Measurements from ENCODE around the gene OOEP.
"Not testable (repeated sequence)": the region's sequence is repeated elsewhere in the genome, so short reads cannot be mapped to it uniquely, and the experiment has no call there.

Gene OOEP

DNA sequence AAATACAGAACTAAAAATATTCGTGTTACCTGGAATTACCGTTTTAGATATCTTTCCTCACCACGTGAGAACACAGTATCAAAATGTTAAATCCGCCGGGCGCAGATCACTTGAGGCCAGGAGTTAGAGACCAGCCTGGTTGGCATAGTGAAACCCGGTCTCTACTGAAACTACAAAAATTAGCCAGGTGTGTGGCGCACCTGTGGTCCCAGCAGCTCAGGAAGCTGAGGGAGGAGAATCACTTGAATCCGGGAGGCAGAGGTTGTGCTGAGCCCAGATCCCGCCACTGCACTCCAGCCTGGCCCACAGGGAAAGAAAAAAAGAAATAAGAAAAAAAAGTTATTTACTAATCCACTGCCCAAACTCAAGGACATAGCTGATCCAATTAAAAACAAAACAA, 20.2 kb upstream of the OOEP start:
- Histone ChIP-seq H3K27me3 (ENCODE audit: control insufficient read depth in 2 of 2, insufficient read depth in 2 of 2, low read length in 2 of 2) (no peaks in the 10 kb centered on the region), H3K9ac (ENCODE audit: low read depth in 1 of 2, low read length in 2 of 2) (no peak overlapping the region), H3K27ac (ENCODE audit: low read depth in 2 of 2, low read length in 2 of 2) (no peak overlapping the region), H3K4me1 (ENCODE audit: control insufficient read depth in 2 of 2, insufficient read depth in 2 of 2, low read length in 2 of 2) (no peaks in the 10 kb centered on the region), H3K9me3 (ENCODE audit: control insufficient read depth in 2 of 2, low read length in 2 of 2) (no peaks in the 10 kb centered on the region), H3K4me3 (ENCODE audit: low read length in 2 of 2) (no peak overlapping the region), H3K36me3 (ENCODE audit: control insufficient read depth in 2 of 2, insufficient read depth in 2 of 2, low read length in 2 of 2) (no peaks in the 10 kb centered on the region)

GRCh38 chr6:73388800-73389512, 19.3 kb upstream of the OOEP start:
- H3K9ac ChIP-seq (ENCODE audit: low read depth in 1 of 2, low read length in 2 of 2), result peak overlapping the region; percentile 62 to 66
- no peaks in the 10 kb centered on the region for H3K27me3 ChIP-seq (ENCODE audit: control insufficient read depth in 2 of 2, insufficient read depth in 2 of 2, low read length in 2 of 2)
- no peaks in the 10 kb centered on the region for H3K36me3 ChIP-seq (ENCODE audit: control insufficient read depth in 2 of 2, insufficient read depth in 2 of 2, low read length in 2 of 2)
- peak overlapping the region in 1 of 2 donors; percentile 27 for H3K27ac ChIP-seq (ENCODE audit: low read depth in 2 of 2, low read length in 2 of 2)
- H3K4me1 ChIP-seq (ENCODE audit: control insufficient read depth in 2 of 2, insufficient read depth in 2 of 2, low read length in 2 of 2), result no peaks in the 10 kb centered on the region
- H3K9me3 ChIP-seq (ENCODE audit: control insufficient read depth in 2 of 2, low read length in 2 of 2), result no peaks in the 10 kb centered on the region
- peak overlapping the region; percentile 76 to 82 for H3K4me3 ChIP-seq (ENCODE audit: low read length in 2 of 2)

GRCh38 chr6:73388433-73388799, 18.7 kb upstream of the OOEP start:
- H3K4me3 ChIP-seq (ENCODE audit: low read length in 2 of 2), result peak overlapping the region; percentile 76 to 82
- no peaks in the 10 kb centered on the region for H3K36me3 ChIP-seq (ENCODE audit: control insufficient read depth in 2 of 2, insufficient read depth in 2 of 2, low read length in 2 of 2)
- H3K4me1 ChIP-seq (ENCODE audit: control insufficient read depth in 2 of 2, insufficient read depth in 2 of 2, low read length in 2 of 2), result no peaks in the 10 kb centered on the region
- no peaks in the 10 kb centered on the region for H3K27me3 ChIP-seq (ENCODE audit: control insufficient read depth in 2 of 2, insufficient read depth in 2 of 2, low read length in 2 of 2)
- peak overlapping the region; percentile 62 to 66 for H3K9ac ChIP-seq (ENCODE audit: low read depth in 1 of 2, low read length in 2 of 2)
- no peak overlapping the region for H3K27ac ChIP-seq (ENCODE audit: low read depth in 2 of 2, low read length in 2 of 2)
- no peaks in the 10 kb centered on the region for H3K9me3 ChIP-seq (ENCODE audit: control insufficient read depth in 2 of 2, low read length in 2 of 2)

DNA sequence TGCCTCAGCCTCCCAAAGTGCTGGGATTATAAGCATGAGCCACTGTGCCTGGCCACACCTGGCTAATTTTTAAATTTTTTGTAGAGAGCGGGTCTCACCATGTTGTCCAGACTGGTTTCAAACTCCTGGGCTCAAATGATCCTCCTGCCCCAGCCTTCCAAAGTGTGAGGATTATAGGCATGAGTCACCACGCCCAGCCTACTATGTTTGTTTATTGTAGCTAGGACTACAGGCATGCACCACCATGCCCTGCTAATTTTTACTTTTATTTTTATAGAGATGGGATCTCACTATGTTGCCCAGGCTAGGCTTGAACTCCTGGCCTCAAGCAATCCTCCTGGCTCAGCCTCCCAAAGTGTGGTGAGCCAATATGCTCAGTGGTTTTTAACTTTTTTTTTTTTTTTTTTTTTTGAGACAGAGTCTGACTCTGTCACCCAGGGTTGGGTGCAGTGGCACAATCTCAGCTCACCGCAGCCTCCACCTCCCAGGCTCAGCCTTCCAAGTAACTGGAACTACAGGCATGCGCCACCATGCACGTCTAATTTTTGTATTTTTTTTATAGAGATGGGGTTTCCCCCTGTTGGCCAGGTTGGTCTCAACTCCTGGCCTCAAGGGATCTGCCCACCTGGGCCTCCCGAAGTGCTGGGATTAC, 12.9 kb upstream of the OOEP start:
- no peaks in the 10 kb centered on the region for H3K36me3 ChIP-seq (ENCODE audit: control insufficient read depth in 2 of 2, insufficient read depth in 2 of 2, low read length in 2 of 2)
- H3K4me3 ChIP-seq (ENCODE audit: low read length in 2 of 2), result no peak overlapping the region

GRCh38 chr6:73381531-73381930, 11.8 kb upstream of the OOEP start:
- H3K9me3 ChIP-seq (ENCODE audit: control insufficient read depth in 2 of 2, low read length in 2 of 2); H3K9ac ChIP-seq (ENCODE audit: low read depth in 1 of 2, low read length in 2 of 2); H3K4me1 ChIP-seq (ENCODE audit: control insufficient read depth in 2 of 2, insufficient read depth in 2 of 2, low read length in 2 of 2); H3K4me3 ChIP-seq (ENCODE audit: low read length in 2 of 2); H3K36me3 ChIP-seq (ENCODE audit: control insufficient read depth in 2 of 2, insufficient read depth in 2 of 2, low read length in 2 of 2); H3K27me3 ChIP-seq (ENCODE audit: control insufficient read depth in 2 of 2, insufficient read depth in 2 of 2, low read length in 2 of 2); H3K27ac ChIP-seq (ENCODE audit: low read depth in 2 of 2, low read length in 2 of 2): not testable (repeated sequence)

More for the DNA sequence above, 12.9 kb upstream of the OOEP start:
- Histone ChIP-seq H3K9me3 (ENCODE audit: control insufficient read depth in 2 of 2, low read length in 2 of 2) (no peaks in the 10 kb centered on the region), H3K4me1 (ENCODE audit: control insufficient read depth in 2 of 2, insufficient read depth in 2 of 2, low read length in 2 of 2) (no peaks in the 10 kb centered on the region), H3K27me3 (ENCODE audit: control insufficient read depth in 2 of 2, insufficient read depth in 2 of 2, low read length in 2 of 2) (no peaks in the 10 kb centered on the region), H3K27ac (ENCODE audit: low read depth in 2 of 2, low read length in 2 of 2) (no peak overlapping the region), H3K9ac (ENCODE audit: low read depth in 1 of 2, low read length in 2 of 2) (no peak overlapping the region)

- H3K36me3 ChIP-seq (ENCODE audit: control insufficient read depth in 2 of 2, insufficient read depth in 2 of 2, low read length in 2 of 2), result no peaks in the 10 kb centered on the region
- no peak overlapping the region for H3K9ac ChIP-seq (ENCODE audit: low read depth in 1 of 2, low read length in 2 of 2)
- H3K27me3 ChIP-seq (ENCODE audit: control insufficient read depth in 2 of 2, insufficient read depth in 2 of 2, low read length in 2 of 2), result no peaks in the 10 kb centered on the region
- H3K27ac ChIP-seq (ENCODE audit: low read depth in 2 of 2, low read length in 2 of 2), result no peak overlapping the region
- H3K9me3 ChIP-seq (ENCODE audit: control insufficient read depth in 2 of 2, low read length in 2 of 2), result peaks cover 0 to 3% of the 10 kb centered on the region in 2 donors
- H3K4me1 ChIP-seq (ENCODE audit: control insufficient read depth in 2 of 2, insufficient read depth in 2 of 2, low read length in 2 of 2), result no peaks in the 10 kb centered on the region
- H3K4me3 ChIP-seq (ENCODE audit: low read length in 2 of 2), result no peak overlapping the region
Observed at GRCh38 chr6:73377225-73377624, 7.5 kb upstream of the OOEP start.

- Histone ChIP-seq H3K4me1 (ENCODE audit: control insufficient read depth in 2 of 2, insufficient read depth in 2 of 2, low read length in 2 of 2) (no peaks in the 10 kb centered on the region), H3K9ac (ENCODE audit: low read depth in 1 of 2, low read length in 2 of 2) (no peak overlapping the region), H3K27me3 (ENCODE audit: control insufficient read depth in 2 of 2, insufficient read depth in 2 of 2, low read length in 2 of 2) (no peaks in the 10 kb centered on the region), H3K4me3 (ENCODE audit: low read length in 2 of 2) (no peak overlapping the region), H3K27ac (ENCODE audit: low read depth in 2 of 2, low read length in 2 of 2) (no peak overlapping the region), H3K36me3 (ENCODE audit: control insufficient read depth in 2 of 2, insufficient read depth in 2 of 2, low read length in 2 of 2) (no peaks in the 10 kb centered on the region), H3K9me3 (ENCODE audit: control insufficient read depth in 2 of 2, low read length in 2 of 2) (peaks cover 0 to 5% of the 10 kb centered on the region in 2 donors)
Observed at GRCh38 chr6:73375216-73375615, 5.5 kb upstream of the OOEP start.

GRCh38 chr6:73372516-73372915, 2.8 kb upstream of the OOEP start:
- Histone ChIP-seq H3K36me3 (ENCODE audit: control insufficient read depth in 2 of 2, insufficient read depth in 2 of 2, low read length in 2 of 2) (no peaks in the 10 kb centered on the region), H3K4me1 (ENCODE audit: control insufficient read depth in 2 of 2, insufficient read depth in 2 of 2, low read length in 2 of 2) (no peaks in the 10 kb centered on the region), H3K9ac (ENCODE audit: low read depth in 1 of 2, low read length in 2 of 2) (no peak overlapping the region), H3K9me3 (ENCODE audit: control insufficient read depth in 2 of 2, low read length in 2 of 2) (peaks cover 0 to 5% of the 10 kb centered on the region in 2 donors), H3K27ac (ENCODE audit: low read depth in 2 of 2, low read length in 2 of 2) (no peak overlapping the region), H3K4me3 (ENCODE audit: low read length in 2 of 2) (no peak overlapping the region), H3K27me3 (ENCODE audit: control insufficient read depth in 2 of 2, insufficient read depth in 2 of 2, low read length in 2 of 2) (no peaks in the 10 kb centered on the region)

- Histone ChIP-seq H3K9me3 (ENCODE audit: control insufficient read depth in 2 of 2, low read length in 2 of 2) (peaks cover 0 to 5% of the 10 kb centered on the region in 2 donors), H3K4me3 (ENCODE audit: low read length in 2 of 2) (no peak overlapping the region), H3K27ac (ENCODE audit: low read depth in 2 of 2, low read length in 2 of 2) (no peak overlapping the region), H3K9ac (ENCODE audit: low read depth in 1 of 2, low read length in 2 of 2) (no peak overlapping the region), H3K4me1 (ENCODE audit: control insufficient read depth in 2 of 2, insufficient read depth in 2 of 2, low read length in 2 of 2) (no peaks in the 10 kb centered on the region), H3K36me3 (ENCODE audit: control insufficient read depth in 2 of 2, insufficient read depth in 2 of 2, low read length in 2 of 2) (no peaks in the 10 kb centered on the region), H3K27me3 (ENCODE audit: control insufficient read depth in 2 of 2, insufficient read depth in 2 of 2, low read length in 2 of 2) (no peaks in the 10 kb centered on the region)
Observed at GRCh38 chr6:73371984-73372383, 2.3 kb upstream of the OOEP start.

GRCh38 chr6:73369157-73369556, 540 bp downstream of the OOEP start:
- H3K27ac ChIP-seq (ENCODE audit: low read depth in 2 of 2, low read length in 2 of 2), result no peak overlapping the region
- H3K4me1 ChIP-seq (ENCODE audit: control insufficient read depth in 2 of 2, insufficient read depth in 2 of 2, low read length in 2 of 2), result no peaks in the 10 kb centered on the region
- no peak overlapping the region for H3K4me3 ChIP-seq (ENCODE audit: low read length in 2 of 2)
- H3K27me3 ChIP-seq (ENCODE audit: control insufficient read depth in 2 of 2, insufficient read depth in 2 of 2, low read length in 2 of 2), result no peaks in the 10 kb centered on the region
- no peak overlapping the region for H3K9ac ChIP-seq (ENCODE audit: low read depth in 1 of 2, low read length in 2 of 2)
- no peaks in the 10 kb centered on the region for H3K36me3 ChIP-seq (ENCODE audit: control insufficient read depth in 2 of 2, insufficient read depth in 2 of 2, low read length in 2 of 2)
- peaks cover 0 to 5% of the 10 kb centered on the region in 2 donors for H3K9me3 ChIP-seq (ENCODE audit: control insufficient read depth in 2 of 2, low read length in 2 of 2)
